ENCODE results near the gene CCDC192. TPM values are rescaled to one million over a fixed set of nuclear protein-coding genes. Genes with fewer than 3 reads are reported as not detected.

The CCDC192 gene
- polyA plus RNA-seq, 3 donors = not detected

GRCh38 chr5:127930311-127930710, 227.1 kb downstream of the CCDC192 start:
- H3K36me3 ChIP-seq (replicated peaks in 1 of 2; ENCODE audit: control insufficient read depth in 1 of 2, insufficient read depth in 2 of 2, low read length in 2 of 2) = no peaks in the 10 kb centered on the region
- no peak overlapping the region for H3K9ac ChIP-seq (ENCODE audit: insufficient read depth, low read length, poor library complexity, severe bottlenecking)
- H3K27ac Mint-ChIP-seq = no peak overlapping the region
- TF ChIP-seq CTCF (IDR thresholded peaks at IDR 0.05) = no peak
- no peak overlapping the region for H3K4me3 Mint-ChIP-seq
- peaks cover 0 to 2% (median 0%) of the 10 kb centered on the region in 3 donors for H3K27me3 Mint-ChIP-seq (ENCODE audit: low read depth in 3 of 3)
- peaks cover 8% of the 10 kb centered on the region for H3K4me1 Mint-ChIP-seq
- no peaks in the 10 kb centered on the region for H3K79me2 ChIP-seq (ENCODE audit: insufficient read depth, low read length)
- no peaks in the 10 kb centered on the region for H3K27me3 ChIP-seq (ENCODE audit: control insufficient read depth in 2 of 2, insufficient read depth in 2 of 2, low read length in 2 of 2)
- no peaks in the 10 kb centered on the region for H4K20me1 ChIP-seq (ENCODE audit: insufficient read depth, low read length)
- no peak overlapping the region for H3K4me3 ChIP-seq (replicated peaks in 1 of 3; ENCODE audit: low read depth in 2 of 3, low read length in 3 of 3)
- no peak overlapping the region for H2AFZ ChIP-seq (ENCODE audit: insufficient read depth, low read depth, low read length, poor library complexity, severe bottlenecking)
- peaks cover 0 to 7% (median 0%) of the 10 kb centered on the region in 7 donors for H3K9me3 Mint-ChIP-seq
- intact Hi-C loops (cut with micrococcal nuclease) = no loop called here
- H3K9me3 ChIP-seq (replicated peaks in 1 of 2; ENCODE audit: control insufficient read depth in 1 of 2, insufficient read depth in 1 of 2, low read length in 2 of 2) = no peaks in the 10 kb centered on the region
- no peaks in the 10 kb centered on the region for H3K36me3 Mint-ChIP-seq
- no peak overlapping the region for H3K4me2 ChIP-seq (replicated peaks; ENCODE audit: extremely low read depth, low read length, poor library complexity, severe bottlenecking)
- no peak for DNase-seq
- no peak overlapping the region for H3K27ac ChIP-seq (ENCODE audit: low read depth in 1 of 2, low read length in 2 of 2)
- no peaks in the 10 kb centered on the region for H3K4me1 ChIP-seq (ENCODE audit: control insufficient read depth in 1 of 2, insufficient read depth in 2 of 2, low read length in 2 of 2)

- H3K9me3 ChIP-seq (replicated peaks in 1 of 2; ENCODE audit: control insufficient read depth in 1 of 2, insufficient read depth in 1 of 2, low read length in 2 of 2) = no peaks in the 10 kb centered on the region
- TF ChIP-seq CTCF (IDR thresholded peaks at IDR 0.05) = no peak
- H3K9ac ChIP-seq (ENCODE audit: insufficient read depth, low read length, poor library complexity, severe bottlenecking) = no peak overlapping the region
- no peak overlapping the region for H2AFZ ChIP-seq (ENCODE audit: insufficient read depth, low read depth, low read length, poor library complexity, severe bottlenecking)
- no peaks in the 10 kb centered on the region for H3K36me3 ChIP-seq (replicated peaks in 1 of 2; ENCODE audit: control insufficient read depth in 1 of 2, insufficient read depth in 2 of 2, low read length in 2 of 2)
- H3K4me1 Mint-ChIP-seq = peaks cover under 1% of the 10 kb centered on the region
- no peak overlapping the region for H3K4me3 ChIP-seq (replicated peaks in 1 of 3; ENCODE audit: low read depth in 2 of 3, low read length in 3 of 3)
- peaks cover 0 to 6% (median 0%) of the 10 kb centered on the region in 7 donors for H3K9me3 Mint-ChIP-seq
- 100% methylated on average over 1 of the region's 1 CpG for WGBS (ENCODE audit: insufficient coverage)
- intact Hi-C loops (cut with micrococcal nuclease) = no loop called here
- H3K27me3 Mint-ChIP-seq (ENCODE audit: low read depth in 3 of 3) = peaks cover 0 to 2% (median 0%) of the 10 kb centered on the region in 3 donors
- no peak for DNase-seq
- no peak overlapping the region for H3K4me2 ChIP-seq (replicated peaks; ENCODE audit: extremely low read depth, low read length, poor library complexity, severe bottlenecking)
- no peaks in the 10 kb centered on the region for H3K27me3 ChIP-seq (ENCODE audit: control insufficient read depth in 2 of 2, insufficient read depth in 2 of 2, low read length in 2 of 2)
- H3K27ac ChIP-seq (ENCODE audit: low read depth in 1 of 2, low read length in 2 of 2) = no peak overlapping the region
- H3K36me3 Mint-ChIP-seq = no peaks in the 10 kb centered on the region
- H3K4me3 Mint-ChIP-seq = no peak overlapping the region
- H3K4me1 ChIP-seq (ENCODE audit: control insufficient read depth in 1 of 2, insufficient read depth in 2 of 2, low read length in 2 of 2) = no peaks in the 10 kb centered on the region
- no peaks in the 10 kb centered on the region for H3K79me2 ChIP-seq (ENCODE audit: insufficient read depth, low read length)
- no peak overlapping the region for H3K27ac Mint-ChIP-seq
- H4K20me1 ChIP-seq (ENCODE audit: insufficient read depth, low read length) = no peaks in the 10 kb centered on the region
These were observed 228.2 kb downstream of the CCDC192 start for GRCh38 chr5:127931396-127931795.
